ENCODE data around the gene TACC2.

The TACC2 gene

GRCh38 chr10:121988361-121989324 is at the start of gene TACC2:
TSS of gene TACC2 (plus strand) at chr10:121989163. CDS start at chr10:122021982, 32,819 bp downstream.
- TF ChIP-seq CTCF (IDR thresholded peaks at IDR 0.05; ENCODE audit: low read depth, low read length) = no peak

GRCh38 chr10:121941532-121941931 is 47.4 kb upstream of the TACC2 start:
- no peak for TF ChIP-seq CTCF (IDR thresholded peaks at IDR 0.05; ENCODE audit: low read depth, low read length)
- DNase-seq (ENCODE audit: extremely low read depth, low read depth) = no peak

More at GRCh38 chr10:121988361-121989324, at the start of gene TACC2:
- no peak for DNase-seq (ENCODE audit: extremely low read depth, low read depth)

GRCh38 chr10:121942749-121943416 is 46.1 kb upstream of the TACC2 start:
- no peak for TF ChIP-seq CTCF (IDR thresholded peaks at IDR 0.05; ENCODE audit: low read depth, low read length)
- DNase-seq (ENCODE audit: extremely low read depth, low read depth) = peak; percentile 45

- DNase-seq (ENCODE audit: extremely low read depth, low read depth) = no peak
- TF ChIP-seq CTCF (IDR thresholded peaks at IDR 0.05; ENCODE audit: low read depth, low read length) = no peak
Measured at GRCh38 chr10:121947343-121948330, 41.3 kb upstream of the TACC2 start.

GRCh38 chr10:121949049-121949448 is 39.9 kb upstream of the TACC2 start:
- DNase-seq (ENCODE audit: extremely low read depth, low read depth) = no peak
- no peak for TF ChIP-seq CTCF (IDR thresholded peaks at IDR 0.05; ENCODE audit: low read depth, low read length)

- no peak for TF ChIP-seq CTCF (IDR thresholded peaks at IDR 0.05; ENCODE audit: low read depth, low read length)
- DNase-seq (ENCODE audit: extremely low read depth, low read depth) = no peak
Measured at GRCh38 chr10:121949451-121949850, 39.5 kb upstream of the TACC2 start.

Data from AG09319 (cell line).